ENCODE measurements around the gene EIF3A. TPM values are rescaled to one million over a fixed set of nuclear protein-coding genes. Genes with fewer than 3 reads are reported as not detected.

EIF3A gene
- polyA plus RNA-seq, 1 donor from 2014 or later: 38.6 TPM

DNA sequence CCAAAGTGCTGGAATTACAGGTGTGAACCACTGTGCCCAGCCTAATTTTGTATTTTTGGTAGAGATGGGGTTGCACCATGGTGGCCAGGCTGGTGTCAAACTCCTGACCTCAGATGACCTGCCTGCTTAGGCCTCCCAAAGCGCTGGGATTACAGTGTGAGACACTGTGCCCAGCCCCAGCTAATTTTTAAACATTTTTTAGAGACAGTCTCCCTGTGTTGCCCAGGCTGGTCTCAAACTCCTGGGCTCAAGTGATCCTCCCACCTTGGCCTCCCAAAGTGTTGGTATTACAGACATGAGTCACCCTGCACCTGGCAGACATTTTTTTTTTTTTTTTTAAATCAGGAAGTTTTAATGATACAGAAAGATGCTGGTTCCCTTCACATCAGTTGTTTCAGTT lies 38.8 kb upstream of the EIF3A start:
- H3K9ac ChIP-seq (ENCODE audit: low read length): no peak overlapping the region
- H3K9me2 ChIP-seq (ENCODE audit: insufficient read depth, low read length): no peaks in the 10 kb centered on the region
- no peak overlapping the region for H3K4me3 ChIP-seq (ENCODE audit: low read length)
- H3F3A ChIP-seq (ENCODE audit: insufficient read depth, low read length, poor library complexity, severe bottlenecking): no peaks in the 10 kb centered on the region
- H3K9me3 ChIP-seq (ENCODE audit: low read length): no peaks in the 10 kb centered on the region
- no peaks in the 10 kb centered on the region for H3K79me2 ChIP-seq (replicated peaks; ENCODE audit: insufficient read depth, low read length)
- H3K36me3 ChIP-seq (ENCODE audit: insufficient read depth, low read length): peaks cover 5% of the 10 kb centered on the region
- H3K27me3 ChIP-seq (ENCODE audit: insufficient read depth, low read depth, low read length): no peaks in the 10 kb centered on the region
- no peak for TF ChIP-seq MXI1 (conservative IDR thresholded peaks at IDR 0.05; ENCODE audit: poor library complexity, severe bottlenecking)
- TF ChIP-seq EZH2 (IDR thresholded peaks at IDR 0.05; ENCODE audit: borderline replicate concordance, insufficient read depth, low read length, poor library complexity, severe bottlenecking): no peak
- TF ChIP-seq, protein P1, sequence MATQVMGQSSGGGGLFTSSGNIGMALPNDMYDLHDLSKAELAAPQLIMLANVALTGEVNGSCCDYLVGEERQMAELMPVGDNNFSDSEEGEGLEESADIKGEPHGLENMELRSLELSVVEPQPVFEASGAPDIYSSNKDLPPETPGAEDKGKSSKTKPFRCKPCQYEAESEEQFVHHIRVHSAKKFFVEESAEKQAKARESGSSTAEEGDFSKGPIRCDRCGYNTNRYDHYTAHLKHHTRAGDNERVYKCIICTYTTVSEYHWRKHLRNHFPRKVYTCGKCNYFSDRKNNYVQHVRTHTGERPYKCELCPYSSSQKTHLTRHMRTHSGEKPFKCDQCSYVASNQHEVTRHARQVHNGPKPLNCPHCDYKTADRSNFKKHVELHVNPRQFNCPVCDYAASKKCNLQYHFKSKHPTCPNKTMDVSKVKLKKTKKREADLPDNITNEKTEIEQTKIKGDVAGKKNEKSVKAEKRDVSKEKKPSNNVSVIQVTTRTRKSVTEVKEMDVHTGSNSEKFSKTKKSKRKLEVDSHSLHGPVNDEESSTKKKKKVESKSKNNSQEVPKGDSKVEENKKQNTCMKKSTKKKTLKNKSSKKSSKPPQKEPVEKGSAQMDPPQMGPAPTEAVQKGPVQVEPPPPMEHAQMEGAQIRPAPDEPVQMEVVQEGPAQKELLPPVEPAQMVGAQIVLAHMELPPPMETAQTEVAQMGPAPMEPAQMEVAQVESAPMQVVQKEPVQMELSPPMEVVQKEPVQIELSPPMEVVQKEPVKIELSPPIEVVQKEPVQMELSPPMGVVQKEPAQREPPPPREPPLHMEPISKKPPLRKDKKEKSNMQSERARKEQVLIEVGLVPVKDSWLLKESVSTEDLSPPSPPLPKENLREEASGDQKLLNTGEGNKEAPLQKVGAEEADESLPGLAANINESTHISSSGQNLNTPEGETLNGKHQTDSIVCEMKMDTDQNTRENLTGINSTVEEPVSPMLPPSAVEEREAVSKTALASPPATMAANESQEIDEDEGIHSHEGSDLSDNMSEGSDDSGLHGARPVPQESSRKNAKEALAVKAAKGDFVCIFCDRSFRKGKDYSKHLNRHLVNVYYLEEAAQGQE (IDR thresholded peaks at IDR 0.05; ENCODE audit: borderline replicate concordance): no peak
- no peak for TF ChIP-seq SMC3 (conservative IDR thresholded peaks at IDR 0.05; ENCODE audit: poor library complexity)
- TF ChIP-seq POLR2AphosphoS5 (IDR thresholded peaks at IDR 0.05): no peak
- TF ChIP-seq RAD21 (conservative IDR thresholded peaks at IDR 0.05): no peak
- TF ChIP-seq, protein P2, sequence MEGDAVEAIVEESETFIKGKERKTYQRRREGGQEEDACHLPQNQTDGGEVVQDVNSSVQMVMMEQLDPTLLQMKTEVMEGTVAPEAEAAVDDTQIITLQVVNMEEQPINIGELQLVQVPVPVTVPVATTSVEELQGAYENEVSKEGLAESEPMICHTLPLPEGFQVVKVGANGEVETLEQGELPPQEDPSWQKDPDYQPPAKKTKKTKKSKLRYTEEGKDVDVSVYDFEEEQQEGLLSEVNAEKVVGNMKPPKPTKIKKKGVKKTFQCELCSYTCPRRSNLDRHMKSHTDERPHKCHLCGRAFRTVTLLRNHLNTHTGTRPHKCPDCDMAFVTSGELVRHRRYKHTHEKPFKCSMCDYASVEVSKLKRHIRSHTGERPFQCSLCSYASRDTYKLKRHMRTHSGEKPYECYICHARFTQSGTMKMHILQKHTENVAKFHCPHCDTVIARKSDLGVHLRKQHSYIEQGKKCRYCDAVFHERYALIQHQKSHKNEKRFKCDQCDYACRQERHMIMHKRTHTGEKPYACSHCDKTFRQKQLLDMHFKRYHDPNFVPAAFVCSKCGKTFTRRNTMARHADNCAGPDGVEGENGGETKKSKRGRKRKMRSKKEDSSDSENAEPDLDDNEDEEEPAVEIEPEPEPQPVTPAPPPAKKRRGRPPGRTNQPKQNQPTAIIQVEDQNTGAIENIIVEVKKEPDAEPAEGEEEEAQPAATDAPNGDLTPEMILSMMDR (IDR thresholded peaks at IDR 0.05; ENCODE audit: poor library complexity, severe bottlenecking): no peak
- TF ChIP-seq TAF1 (IDR thresholded peaks at IDR 0.05; ENCODE audit: low read depth): no peak
- TF ChIP-seq EP300 (conservative IDR thresholded peaks at IDR 0.05; ENCODE audit: poor library complexity, severe bottlenecking): no peak
- H4K20me1 ChIP-seq (ENCODE audit: insufficient read depth): no peaks in the 10 kb centered on the region
- H3K27ac ChIP-seq (ENCODE audit: low read length): no peak overlapping the region
- no peak overlapping the region for H3K4me2 ChIP-seq (ENCODE audit: low read length)
- no peak overlapping the region for H2AFZ ChIP-seq (ENCODE audit: low read depth, low read length)

DNA sequence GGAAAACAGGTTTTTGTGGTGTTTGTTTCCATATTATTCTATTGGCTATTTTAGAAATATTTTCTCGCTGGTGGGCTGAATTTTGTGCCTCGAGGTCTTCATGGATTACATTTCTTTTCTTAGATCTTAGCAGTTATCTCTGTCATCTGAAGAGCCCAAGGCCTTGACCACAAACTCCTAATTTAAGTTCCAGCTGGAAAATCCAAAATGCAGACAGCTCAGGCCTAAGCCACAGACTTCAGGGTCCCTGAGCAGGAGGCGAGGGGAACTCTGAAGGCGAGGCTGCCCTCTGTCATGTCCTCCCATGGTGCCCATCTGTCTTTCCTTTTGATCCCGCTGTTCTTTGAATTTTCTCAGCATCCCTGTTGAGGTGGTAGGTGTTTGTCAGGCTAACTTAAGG lies 37.6 kb upstream of the EIF3A start:
- H3K27me3 ChIP-seq (ENCODE audit: insufficient read depth, low read depth, low read length): no peaks in the 10 kb centered on the region
- no peaks in the 10 kb centered on the region for H4K20me1 ChIP-seq (ENCODE audit: insufficient read depth)
- H3K4me2 ChIP-seq (ENCODE audit: low read length): no peak overlapping the region
- H3K9me3 ChIP-seq (ENCODE audit: low read length): no peaks in the 10 kb centered on the region
- no peaks in the 10 kb centered on the region for H3K79me2 ChIP-seq (replicated peaks; ENCODE audit: insufficient read depth, low read length)
- no peak overlapping the region for H3K4me3 ChIP-seq (ENCODE audit: low read length)
- H3F3A ChIP-seq (ENCODE audit: insufficient read depth, low read length, poor library complexity, severe bottlenecking): no peaks in the 10 kb centered on the region
- no peaks in the 10 kb centered on the region for H3K9me2 ChIP-seq (ENCODE audit: insufficient read depth, low read length)
- no peak overlapping the region for H2AFZ ChIP-seq (ENCODE audit: low read depth, low read length)
- H3K27ac ChIP-seq (ENCODE audit: low read length): no peak overlapping the region
- H3K9ac ChIP-seq (ENCODE audit: low read length): no peak overlapping the region
- no peak for TF ChIP-seq EZH2 (IDR thresholded peaks at IDR 0.05; ENCODE audit: borderline replicate concordance, insufficient read depth, low read length, poor library complexity, severe bottlenecking)
- TF ChIP-seq POLR2AphosphoS5 (IDR thresholded peaks at IDR 0.05): no peak
- TF ChIP-seq, protein P1 (IDR thresholded peaks at IDR 0.05; ENCODE audit: borderline replicate concordance): no peak
- TF ChIP-seq MXI1 (conservative IDR thresholded peaks at IDR 0.05; ENCODE audit: poor library complexity, severe bottlenecking): no peak
- TF ChIP-seq, protein P2 (IDR thresholded peaks at IDR 0.05; ENCODE audit: poor library complexity, severe bottlenecking): no peak
- TF ChIP-seq SMC3 (conservative IDR thresholded peaks at IDR 0.05; ENCODE audit: poor library complexity): no peak
- TF ChIP-seq EP300 (conservative IDR thresholded peaks at IDR 0.05; ENCODE audit: poor library complexity, severe bottlenecking): no peak
- no peak for TF ChIP-seq TAF1 (IDR thresholded peaks at IDR 0.05; ENCODE audit: low read depth)
- no peak for TF ChIP-seq RAD21 (conservative IDR thresholded peaks at IDR 0.05)
- peaks cover 5% of the 10 kb centered on the region for H3K36me3 ChIP-seq (ENCODE audit: insufficient read depth, low read length)
